ENCODE measurements around the gene PSRC1.

PSRC1 gene

DNA sequence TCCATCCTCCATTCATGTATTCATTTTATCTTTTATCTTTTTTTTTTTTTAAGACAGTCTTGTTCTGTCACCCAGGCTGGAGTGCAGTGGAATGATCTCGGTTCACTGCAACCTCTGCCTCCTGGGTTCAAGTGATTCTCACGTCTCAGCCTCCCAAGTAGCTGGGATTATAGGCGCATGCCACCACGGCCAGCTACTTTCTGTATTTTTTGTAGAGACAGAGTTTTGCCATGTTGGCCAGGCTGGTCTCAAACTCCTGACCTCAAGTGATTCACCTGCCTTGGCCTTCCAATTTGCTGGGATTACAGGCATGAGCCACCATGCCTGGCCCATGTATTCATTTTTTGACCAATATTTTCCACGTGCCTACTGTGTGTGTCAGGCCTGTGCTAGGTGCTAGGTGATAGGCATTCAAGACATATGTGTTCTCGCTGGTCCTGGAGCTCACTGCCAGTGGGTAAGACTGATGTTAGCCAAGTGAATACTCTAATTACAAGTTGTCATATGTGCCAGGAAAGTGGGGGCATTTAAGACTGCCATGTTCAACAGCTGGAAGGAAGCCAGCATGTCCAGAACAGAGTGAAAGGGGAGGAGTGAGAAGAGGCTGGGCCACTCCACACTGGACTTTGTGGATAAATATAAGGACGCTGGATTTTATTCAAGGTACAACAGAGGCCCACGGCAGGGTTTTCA is 38.9 kb downstream of the PSRC1 start:
- no peak for DNase-seq (ENCODE audit: low read depth)

DNA sequence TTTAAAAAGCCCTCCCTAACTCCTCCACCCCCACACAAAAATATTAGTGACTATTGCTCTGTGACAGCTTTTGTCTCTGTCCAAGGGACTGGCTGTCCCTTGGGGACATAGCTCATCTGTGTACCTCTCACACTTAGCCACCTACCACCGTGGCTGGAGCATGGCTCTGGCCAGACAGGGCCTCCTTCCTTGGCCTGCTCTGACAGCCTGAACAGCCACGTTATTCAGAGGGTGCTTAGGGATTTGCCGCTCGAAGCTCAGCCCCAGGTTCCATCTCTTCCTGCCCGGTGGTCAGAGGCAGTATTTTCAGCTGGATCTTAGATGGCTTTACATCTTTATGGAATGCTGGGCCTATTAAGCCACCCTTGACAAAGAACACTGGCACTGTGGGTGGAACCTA is 39.7 kb downstream of the PSRC1 start:
- DNase-seq (ENCODE audit: low read depth), result no peak

DNA sequence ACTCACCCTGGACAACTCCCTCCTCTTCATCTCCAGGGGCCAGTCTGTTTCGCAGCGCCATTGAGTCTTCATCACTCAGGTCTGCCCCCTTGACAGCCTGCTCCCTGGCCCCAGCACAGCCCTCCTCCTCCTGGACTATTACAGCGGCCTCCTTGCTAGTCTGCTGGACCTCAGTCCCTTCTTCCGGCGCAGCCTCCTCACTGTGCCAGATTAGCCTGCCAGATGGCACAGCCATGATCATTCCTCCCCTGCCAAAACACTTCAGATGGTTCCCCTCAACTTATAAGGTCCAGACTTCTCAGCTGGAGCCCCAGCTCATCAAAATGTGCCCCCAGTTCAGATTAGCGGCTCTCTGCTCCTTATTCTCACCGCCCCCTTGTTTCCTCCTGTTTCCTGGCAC is 40.6 kb downstream of the PSRC1 start:
- no peak for DNase-seq (ENCODE audit: low read depth)

DNA sequence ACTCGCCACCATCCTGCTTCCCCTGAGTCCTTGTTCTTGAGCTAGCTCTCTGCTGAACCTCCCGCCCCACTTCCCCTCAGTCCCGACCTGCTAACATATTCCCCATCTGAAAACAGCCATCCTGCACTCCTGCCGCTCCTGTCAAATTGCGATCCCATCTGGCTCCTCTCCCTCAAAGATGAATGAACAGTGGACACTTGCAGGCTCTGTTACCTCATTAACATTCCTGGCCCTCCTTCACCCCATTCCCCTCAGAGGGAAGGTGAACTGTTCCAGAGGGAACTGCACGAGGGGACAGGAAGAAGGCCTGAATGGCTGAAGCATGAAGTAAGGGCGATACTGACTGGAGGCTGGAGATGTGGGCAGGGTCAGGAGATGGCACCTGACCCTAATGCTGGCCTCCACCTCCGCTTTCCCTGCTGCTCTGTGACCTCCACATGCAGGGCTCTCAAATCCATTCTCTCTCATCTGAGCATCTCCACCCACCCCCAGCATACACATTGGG is 41.1 kb downstream of the PSRC1 start:
- DNase-seq (ENCODE audit: low read depth), result no peak

DNA sequence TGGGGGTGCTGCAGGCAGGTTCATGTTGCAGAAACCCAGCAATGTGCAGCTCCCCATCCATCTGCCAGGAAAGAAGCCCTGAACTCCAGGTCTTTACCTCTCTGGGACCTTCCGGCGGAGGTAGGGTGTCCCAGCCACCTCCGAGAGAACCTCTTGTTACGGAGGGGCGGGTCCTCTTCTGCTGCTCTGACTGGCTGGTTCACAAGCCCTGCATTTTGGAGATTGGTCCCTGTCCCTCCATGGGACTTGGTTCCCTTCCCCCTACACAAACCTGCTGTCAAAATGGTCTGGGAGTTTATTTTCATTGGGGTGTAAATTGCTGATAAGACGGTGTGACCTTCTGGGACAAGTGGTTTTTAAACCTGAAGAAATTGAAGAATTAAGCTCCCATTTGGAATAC is 41.6 kb downstream of the PSRC1 start:
- DNase-seq (ENCODE audit: low read depth), result no peak

DNA sequence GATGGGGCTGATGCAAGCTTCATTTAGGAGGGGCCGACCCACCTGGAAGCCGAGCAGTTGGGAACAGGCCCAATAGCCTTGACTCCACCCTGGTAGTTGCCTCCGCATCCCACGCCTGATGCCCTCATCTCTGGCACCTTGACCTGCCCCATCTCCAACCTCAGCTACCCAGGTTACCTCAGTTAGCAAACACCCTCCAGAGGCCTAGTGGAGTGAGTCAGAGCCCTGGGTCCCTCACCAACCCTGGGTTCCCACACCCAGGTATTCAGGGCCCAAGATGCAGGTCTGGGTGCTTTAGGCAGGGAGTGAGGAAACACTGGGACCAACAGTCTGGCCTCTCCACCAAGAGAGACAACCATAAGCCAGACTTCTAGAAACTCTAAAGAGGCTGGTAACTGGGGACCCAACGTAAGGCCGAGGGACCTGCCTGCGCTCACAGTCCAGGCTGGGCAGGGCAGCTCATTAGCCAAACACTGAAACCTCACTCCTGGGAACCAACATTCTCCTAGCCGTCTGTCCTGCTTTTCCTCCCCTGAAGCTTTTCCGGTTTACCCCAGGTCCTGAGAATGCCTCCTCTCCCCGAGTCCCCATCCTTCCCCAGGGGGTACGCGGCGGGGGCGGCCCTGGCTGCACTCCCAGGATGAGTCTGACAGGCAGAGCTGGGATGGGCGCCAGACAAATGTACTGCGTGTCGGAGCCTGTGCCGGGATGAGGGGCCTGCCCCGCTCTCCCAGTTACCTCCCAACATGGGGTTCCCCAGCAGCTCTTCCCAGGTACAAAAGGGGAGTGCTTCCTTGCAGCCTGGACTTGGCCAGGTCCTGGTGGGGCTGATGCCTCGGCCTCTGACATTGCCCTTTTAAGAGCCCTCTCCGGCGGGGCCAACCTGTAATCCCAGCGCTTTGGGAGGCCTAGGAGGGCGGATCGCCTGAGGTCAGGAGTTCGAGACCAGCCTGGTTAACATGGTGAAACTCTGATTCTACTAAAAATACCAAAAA is 42.5 kb downstream of the PSRC1 start:
- no peak for DNase-seq (ENCODE audit: low read depth)

DNA sequence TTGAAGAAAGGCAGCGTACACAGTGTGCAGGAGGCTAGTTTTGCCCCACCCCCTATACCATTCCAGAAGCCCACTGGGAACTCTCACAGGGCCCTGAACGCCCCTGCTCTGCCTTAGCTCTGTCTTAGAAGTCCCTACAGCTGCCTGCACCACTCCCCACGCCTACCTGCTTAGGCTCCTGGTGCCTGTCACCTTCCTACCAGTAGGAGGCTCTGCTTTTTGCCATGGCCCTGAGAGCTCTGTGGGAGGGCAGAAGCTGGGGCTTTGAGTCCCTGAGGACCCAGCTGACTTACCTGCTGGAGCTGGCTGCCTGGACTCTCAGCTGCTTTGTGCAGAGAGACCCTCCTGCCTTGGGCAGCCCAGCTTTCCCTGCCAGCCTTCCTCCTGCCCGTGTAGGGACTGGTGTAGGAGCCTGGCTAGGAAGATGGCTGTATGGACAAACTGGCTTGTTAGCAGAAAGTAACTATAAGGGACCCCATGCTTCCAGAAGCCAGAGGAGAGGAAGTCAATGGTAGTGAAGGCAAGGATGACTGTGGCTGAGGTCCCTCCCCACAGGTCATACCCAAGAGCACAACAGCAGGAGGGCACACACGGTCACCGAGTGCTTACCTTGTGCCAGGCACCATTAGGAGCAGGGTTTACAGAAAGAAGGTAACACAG is 43.4 kb downstream of the PSRC1 start:
- DNase-seq (ENCODE audit: low read depth), result no peak

DNA sequence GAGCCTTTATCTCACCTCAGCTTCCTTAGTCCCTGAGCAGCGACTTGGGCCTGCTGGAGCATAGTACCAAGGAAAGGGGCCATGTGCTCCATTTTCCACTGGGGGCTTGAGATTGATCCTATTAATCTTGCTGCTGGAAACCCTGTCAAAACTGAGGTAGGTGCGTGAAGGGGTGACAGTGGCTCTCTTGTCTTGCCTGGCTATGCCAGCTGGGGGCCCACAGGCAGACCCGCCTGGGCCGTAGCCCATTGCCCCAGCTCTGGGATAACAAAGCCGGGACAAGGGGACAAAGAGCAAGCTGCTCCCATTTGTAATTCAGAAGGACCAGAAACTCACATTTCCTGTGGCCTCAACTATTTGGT is 43.9 kb downstream of the PSRC1 start:
- no peak for DNase-seq (ENCODE audit: low read depth)

DNA sequence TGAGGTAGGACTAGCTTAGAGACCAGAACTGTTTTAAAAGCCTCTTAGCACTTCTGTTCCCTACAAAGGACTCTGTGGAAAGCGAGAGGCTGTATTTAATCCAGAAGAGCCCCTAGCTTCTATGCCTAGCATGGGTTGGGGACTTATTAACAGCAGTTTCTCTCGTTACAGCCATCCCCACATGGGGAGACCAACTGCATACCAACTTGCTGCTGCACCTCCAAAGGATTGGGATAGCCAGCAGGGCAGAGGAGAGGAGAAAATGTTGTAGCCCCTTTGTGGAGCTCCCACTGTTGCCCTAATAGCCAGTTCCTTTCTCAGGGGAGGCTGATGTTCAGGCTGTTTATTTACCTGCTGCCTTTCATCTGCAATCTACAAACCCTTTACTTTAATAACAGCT is 44.6 kb downstream of the PSRC1 start:
- no peak for DNase-seq (ENCODE audit: low read depth)

DNA sequence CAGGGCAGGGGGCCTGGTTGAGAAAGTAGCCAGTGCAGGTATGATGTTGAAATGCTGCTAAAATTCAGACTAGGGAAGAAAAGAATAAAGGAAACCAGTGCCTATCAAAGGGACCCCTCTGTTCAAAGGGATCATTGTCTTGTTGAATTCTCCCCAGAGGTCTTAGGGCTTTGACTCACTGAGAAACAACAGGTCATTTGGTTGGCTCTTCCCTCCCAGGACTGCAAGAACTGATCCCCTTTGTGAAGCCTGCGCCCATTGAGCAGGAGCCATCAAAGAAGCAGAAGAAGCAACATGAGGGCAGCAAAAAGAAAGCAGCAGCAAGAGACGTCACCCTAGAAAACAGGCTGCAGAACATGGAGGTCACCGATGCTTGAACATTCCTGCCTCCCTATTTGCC is 45.4 kb downstream of the PSRC1 start:
- DNase-seq (ENCODE audit: low read depth), result no peak

DNA sequence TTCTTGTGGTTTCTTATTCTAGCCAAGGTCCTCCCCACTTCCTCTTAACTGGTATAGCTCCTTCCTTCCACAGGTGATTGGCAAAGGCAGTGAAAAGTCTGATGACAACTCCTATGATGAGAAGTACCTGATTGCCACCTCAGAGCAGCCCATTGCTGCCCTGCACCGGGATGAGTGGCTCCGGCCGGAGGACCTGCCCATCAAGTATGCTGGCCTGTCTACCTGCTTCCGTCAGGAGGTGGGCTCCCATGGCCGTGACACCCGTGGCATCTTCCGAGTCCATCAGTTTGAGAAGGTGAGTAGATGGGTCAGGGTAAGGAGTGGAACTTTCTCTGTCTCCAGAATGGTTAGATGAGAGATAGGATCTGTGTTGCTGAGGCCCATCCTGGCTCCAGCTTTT is 47.8 kb downstream of the PSRC1 start:
- DNase-seq (ENCODE audit: low read depth), result no peak

DNA sequence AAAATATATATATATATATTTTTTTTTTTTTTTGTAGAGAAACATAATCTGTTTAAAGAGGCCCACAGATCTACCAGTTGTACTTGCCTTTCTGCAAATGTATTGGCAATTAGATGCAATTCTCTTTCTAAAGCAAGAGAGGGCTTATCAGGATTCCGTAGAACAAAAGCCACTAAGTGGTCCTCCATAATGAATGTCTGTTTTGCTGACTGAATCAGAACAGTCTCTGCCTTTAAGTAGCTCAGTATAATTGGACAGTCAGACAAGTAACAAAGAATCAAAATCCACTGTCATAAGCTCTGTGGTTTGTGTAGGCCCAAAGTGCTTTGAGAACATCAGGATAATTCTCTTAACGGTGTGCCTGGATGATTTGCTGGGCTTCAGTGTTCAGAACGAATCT is 51.9 kb downstream of the PSRC1 start:
- DNase-seq (ENCODE audit: low read depth), result no peak
